ENCODE results near the gene HIBADH. TPM values are rescaled to one million over a fixed set of nuclear protein-coding genes. Genes with fewer than 3 reads are reported as not detected.

Gene HIBADH
- total and polyA plus RNA-seq, 2 donors (not counting 3 experiments of a cell fraction or from before 2014, with no cell fraction given) = 22.6 to 30.5 TPM

DNA sequence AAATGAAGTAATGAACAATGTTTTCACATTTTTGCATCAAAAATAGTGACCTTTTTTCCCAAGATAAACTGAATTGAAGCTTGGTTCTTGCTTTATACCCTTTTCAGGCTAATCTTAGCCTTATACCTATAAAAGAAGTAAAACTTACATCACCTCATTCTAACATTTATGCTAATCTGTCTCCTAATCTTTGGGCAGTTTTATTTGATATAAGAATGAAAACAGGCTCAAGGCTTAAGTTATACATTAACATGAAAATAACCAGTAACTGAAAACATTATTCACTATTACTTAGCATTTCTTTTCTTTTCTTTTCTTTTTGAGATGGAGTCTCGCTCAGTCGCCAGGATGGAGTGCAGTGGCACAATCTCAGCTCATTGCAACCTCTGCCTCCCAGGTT is 113.1 kb downstream of the HIBADH start:
- no peaks in the 10 kb centered on the region for H3K9me1 ChIP-seq (replicated peaks; ENCODE audit: control insufficient read depth, extremely low read depth, insufficient read depth, low read length)
- H3K79me2 ChIP-seq (ENCODE audit: control insufficient read depth, insufficient read depth, low read length) = no peaks in the 10 kb centered on the region
- TF ChIP-seq GATA2 (IDR thresholded peaks at IDR 0.05; ENCODE audit: insufficient read depth, insufficient read length, low read depth, low read length) (no peak), CTCF (IDR thresholded peaks at IDR 0.05; ENCODE audit: extremely low read depth in 1 of 2, insufficient read depth in 1 of 2, low read depth in 1 of 2, low read length in 2 of 2) (no peak), JUN (IDR thresholded peaks at IDR 0.05; ENCODE audit: borderline replicate concordance, insufficient read depth, insufficient read length, low read depth) (no peak), MAX (IDR thresholded peaks at IDR 0.05; ENCODE audit: insufficient read depth, insufficient read length) (no peak), EZH2 (IDR thresholded peaks at IDR 0.05; ENCODE audit: borderline replicate concordance, low read depth, low read length, severe bottlenecking) (no peak), POLR2AphosphoS5 (IDR thresholded peaks at IDR 0.05; ENCODE audit: insufficient read depth, low read depth, low read length) (no peak), MYC (IDR thresholded peaks at IDR 0.05; ENCODE audit: low read depth, low read length) (no peak), POLR2A (IDR thresholded peaks at IDR 0.05; ENCODE audit: low read depth, low read length) (no peak), FOS (IDR thresholded peaks at IDR 0.05; ENCODE audit: borderline replicate concordance, insufficient read depth, low read length) (no peak)
- no peak for DNase-seq (ENCODE audit: low read depth, low spot score)
- no peak overlapping the region for H3K4me2 ChIP-seq (ENCODE audit: insufficient read depth, low read length)
- ChIA-PET CTCF (interaction anchor here (1.5 kb wide), 1 partner anchor 512 kb away, joined by 3 read pairs; no protein-coding TSS in a partner anchor), POLR2A (no interaction called here)
- H3K4me1 ChIP-seq (ENCODE audit: control insufficient read depth, extremely low read depth, insufficient read depth, low read length) = no peaks in the 10 kb centered on the region
- H3K4me3 ChIP-seq (replicated peaks in 1 of 3; ENCODE audit: insufficient read depth in 1 of 3, low read depth in 1 of 3, low read length in 3 of 3) = no peak overlapping the region
- dilution Hi-C loops (cut with MboI; ENCODE audit: extremely low pct_ligation_motif_present, low sequenced_read_pairs) = no loop called here
- H3K27ac ChIP-seq (ENCODE audit: insufficient read depth, low read depth, low read length) = no peak overlapping the region
- FAIRE-seq = no peak
- H2AFZ ChIP-seq (ENCODE audit: low read depth, low read length) = no peak overlapping the region
- H4K20me1 ChIP-seq (replicated peaks; ENCODE audit: control insufficient read depth, extremely low read depth, insufficient read depth, low read length) = no peaks in the 10 kb centered on the region
- H3K36me3 ChIP-seq (ENCODE audit: control insufficient read depth in 2 of 2, extremely low read depth in 1 of 2, insufficient read depth in 2 of 2, low read length in 2 of 2) = no peaks in the 10 kb centered on the region
- BruUV-seq (replicated peaks) = no TSS peak
- H3K27me3 ChIP-seq (ENCODE audit: control insufficient read depth in 2 of 2, insufficient read depth in 2 of 2, low read length in 2 of 2) = no peaks in the 10 kb centered on the region
- no peak overlapping the region for H3K9ac ChIP-seq (replicated peaks; ENCODE audit: extremely low read depth, insufficient read depth, low read length)
- intact Hi-C loops (cut with micrococcal nuclease) = no loop called here
- H3K9me3 ChIP-seq (replicated peaks; ENCODE audit: control insufficient read depth, insufficient read depth, low read length) = no peaks in the 10 kb centered on the region

All from endothelial cell of umbilical vein (primary cell).